HEK293 (cell line): ENCODE data around the gene CCDC178.

Experiments used
- SALL2 ChIP-seq: fragments of 450-650 bp; formaldehyde crosslinking; IDR thresholded peaks from 2 replicates; pipeline ENCODE4 v1.5.0; 2017; ENCODE audit warnings: missing biosample characterization, mild to moderate bottlenecking, missing genetic modification characterization, borderline replicate concordance
- SP2 ChIP-seq: fragments of 450-650 bp; formaldehyde crosslinking; IDR thresholded peaks from 2 replicates; pipeline ENCODE4 v1.5.1; 2016; ENCODE audit warnings: missing biosample characterization, missing genetic modification characterization
- WT1 ChIP-seq: fragments of 450-650 bp; formaldehyde crosslinking; IDR thresholded peaks from 2 replicates; pipeline ENCODE4 v1.5.1; 2016; ENCODE audit warnings: missing biosample characterization, missing genetic modification characterization
- YY1 ChIP-seq: fragments of 450-650 bp; formaldehyde crosslinking; IDR thresholded peaks from 2 replicates; pipeline ENCODE4 v1.5.1; 2018; ENCODE audit warnings: missing biosample characterization, missing genetic modification characterization
- ZBTB7A ChIP-seq: fragments of 450-650 bp; formaldehyde crosslinking; IDR thresholded peaks from 2 replicates; pipeline ENCODE4 v1.5.1; 2016; ENCODE audit warnings: low read depth, missing biosample characterization, missing genetic modification characterization
- ZNF140 ChIP-seq: fragments of 450-650 bp; formaldehyde crosslinking; IDR thresholded peaks from 2 replicates; pipeline ENCODE4 v1.5.1; 2016; ENCODE audit warnings: missing biosample characterization, missing genetic modification characterization
- ZNF394 ChIP-seq: fragments of 450-650 bp; formaldehyde crosslinking; IDR thresholded peaks from 2 replicates; pipeline ENCODE4 v1.5.1; 2016; ENCODE audit warnings: missing biosample characterization, missing genetic modification characterization, mild to moderate bottlenecking, moderate library complexity, borderline replicate concordance
- ZNF510 ChIP-seq: fragments of 450-650 bp; formaldehyde crosslinking; IDR thresholded peaks from 2 replicates; pipeline ENCODE4 v1.5.1; 2018; ENCODE audit warnings: mild to moderate bottlenecking, missing genetic modification characterization, missing biosample characterization; ENCODE audit not compliant: insufficient replicate concordance
- ZNF664 ChIP-seq: fragments of 450-650 bp; formaldehyde crosslinking; IDR thresholded peaks from 2 replicates; pipeline ENCODE4 v1.5.1; 2016; ENCODE audit warnings: missing biosample characterization, missing genetic modification characterization
- ZNF785 ChIP-seq: fragments of 450-650 bp; formaldehyde crosslinking; IDR thresholded peaks from 2 replicates; pipeline ENCODE4 v1.5.1; 2016; ENCODE audit warnings: missing biosample characterization, missing genetic modification characterization
- ZSCAN30 ChIP-seq: fragments of 450-650 bp; IDR thresholded peaks from 2 replicates; pipeline ENCODE4 v1.5.1; 2018; ENCODE audit warnings: missing biosample characterization, mild to moderate bottlenecking, missing genetic modification characterization, moderate library complexity
- TF ChIP-seq, protein P1 (sequence below): fragments of 450-650 bp; formaldehyde crosslinking; IDR thresholded peaks from 2 replicates; pipeline ENCODE4 v1.5.1; 2017; ENCODE audit warnings: missing biosample characterization, missing genetic modification characterization
- TF ChIP-seq, protein P2 (sequence below): fragments of 450-650 bp; formaldehyde crosslinking; IDR thresholded peaks from 2 replicates; pipeline ENCODE4 v1.5.1; 2016; ENCODE audit warnings: missing biosample characterization, missing genetic modification characterization
- TF ChIP-seq, protein P3 (sequence below): fragments of 450-650 bp; formaldehyde crosslinking; IDR thresholded peaks from 2 replicates; pipeline ENCODE4 v1.5.1; 2016; ENCODE audit warnings: missing biosample characterization, missing genetic modification characterization

DNA sequence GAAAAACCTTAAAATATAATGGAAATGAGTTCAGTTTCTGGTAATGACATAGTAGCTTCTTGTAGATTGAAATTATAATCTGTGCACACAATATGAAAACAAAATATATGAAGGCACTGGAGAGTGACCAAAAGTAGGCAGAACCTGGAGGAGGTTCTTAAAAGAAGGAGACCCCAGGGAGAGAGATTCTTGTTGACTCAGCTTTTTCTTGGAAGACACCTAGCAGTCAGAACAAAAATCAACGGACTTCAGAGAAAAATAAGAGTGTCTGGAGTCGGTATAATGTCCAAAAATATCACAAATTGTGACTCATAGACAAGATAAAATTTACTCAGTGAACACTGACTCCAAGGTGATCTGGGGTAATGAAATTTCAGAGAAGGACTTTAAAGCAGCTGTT is 286.5 kb downstream of the CCDC178 start:
- TF ChIP-seq ZNF394 (tag by site-specific recombination) = no peak
- TF ChIP-seq, protein P1, sequence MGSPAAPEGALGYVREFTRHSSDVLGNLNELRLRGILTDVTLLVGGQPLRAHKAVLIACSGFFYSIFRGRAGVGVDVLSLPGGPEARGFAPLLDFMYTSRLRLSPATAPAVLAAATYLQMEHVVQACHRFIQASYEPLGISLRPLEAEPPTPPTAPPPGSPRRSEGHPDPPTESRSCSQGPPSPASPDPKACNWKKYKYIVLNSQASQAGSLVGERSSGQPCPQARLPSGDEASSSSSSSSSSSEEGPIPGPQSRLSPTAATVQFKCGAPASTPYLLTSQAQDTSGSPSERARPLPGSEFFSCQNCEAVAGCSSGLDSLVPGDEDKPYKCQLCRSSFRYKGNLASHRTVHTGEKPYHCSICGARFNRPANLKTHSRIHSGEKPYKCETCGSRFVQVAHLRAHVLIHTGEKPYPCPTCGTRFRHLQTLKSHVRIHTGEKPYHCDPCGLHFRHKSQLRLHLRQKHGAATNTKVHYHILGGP (tag by site-specific recombination) = no peak
- no peak for TF ChIP-seq SP2 (tag by site-specific recombination)
- TF ChIP-seq, protein P2, sequence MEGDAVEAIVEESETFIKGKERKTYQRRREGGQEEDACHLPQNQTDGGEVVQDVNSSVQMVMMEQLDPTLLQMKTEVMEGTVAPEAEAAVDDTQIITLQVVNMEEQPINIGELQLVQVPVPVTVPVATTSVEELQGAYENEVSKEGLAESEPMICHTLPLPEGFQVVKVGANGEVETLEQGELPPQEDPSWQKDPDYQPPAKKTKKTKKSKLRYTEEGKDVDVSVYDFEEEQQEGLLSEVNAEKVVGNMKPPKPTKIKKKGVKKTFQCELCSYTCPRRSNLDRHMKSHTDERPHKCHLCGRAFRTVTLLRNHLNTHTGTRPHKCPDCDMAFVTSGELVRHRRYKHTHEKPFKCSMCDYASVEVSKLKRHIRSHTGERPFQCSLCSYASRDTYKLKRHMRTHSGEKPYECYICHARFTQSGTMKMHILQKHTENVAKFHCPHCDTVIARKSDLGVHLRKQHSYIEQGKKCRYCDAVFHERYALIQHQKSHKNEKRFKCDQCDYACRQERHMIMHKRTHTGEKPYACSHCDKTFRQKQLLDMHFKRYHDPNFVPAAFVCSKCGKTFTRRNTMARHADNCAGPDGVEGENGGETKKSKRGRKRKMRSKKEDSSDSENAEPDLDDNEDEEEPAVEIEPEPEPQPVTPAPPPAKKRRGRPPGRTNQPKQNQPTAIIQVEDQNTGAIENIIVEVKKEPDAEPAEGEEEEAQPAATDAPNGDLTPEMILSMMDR (tag by site-specific recombination) = no peak
- TF ChIP-seq YY1 = no peak
- TF ChIP-seq ZNF664 (tag by site-specific recombination) = no peak
- no peak for TF ChIP-seq ZNF785 (tag by site-specific recombination)
- no peak for TF ChIP-seq ZBTB7A
- no peak for TF ChIP-seq ZNF510 (tag by site-specific recombination)
- no peak for TF ChIP-seq SALL2 (tag by site-specific recombination)
- TF ChIP-seq, protein P3, sequence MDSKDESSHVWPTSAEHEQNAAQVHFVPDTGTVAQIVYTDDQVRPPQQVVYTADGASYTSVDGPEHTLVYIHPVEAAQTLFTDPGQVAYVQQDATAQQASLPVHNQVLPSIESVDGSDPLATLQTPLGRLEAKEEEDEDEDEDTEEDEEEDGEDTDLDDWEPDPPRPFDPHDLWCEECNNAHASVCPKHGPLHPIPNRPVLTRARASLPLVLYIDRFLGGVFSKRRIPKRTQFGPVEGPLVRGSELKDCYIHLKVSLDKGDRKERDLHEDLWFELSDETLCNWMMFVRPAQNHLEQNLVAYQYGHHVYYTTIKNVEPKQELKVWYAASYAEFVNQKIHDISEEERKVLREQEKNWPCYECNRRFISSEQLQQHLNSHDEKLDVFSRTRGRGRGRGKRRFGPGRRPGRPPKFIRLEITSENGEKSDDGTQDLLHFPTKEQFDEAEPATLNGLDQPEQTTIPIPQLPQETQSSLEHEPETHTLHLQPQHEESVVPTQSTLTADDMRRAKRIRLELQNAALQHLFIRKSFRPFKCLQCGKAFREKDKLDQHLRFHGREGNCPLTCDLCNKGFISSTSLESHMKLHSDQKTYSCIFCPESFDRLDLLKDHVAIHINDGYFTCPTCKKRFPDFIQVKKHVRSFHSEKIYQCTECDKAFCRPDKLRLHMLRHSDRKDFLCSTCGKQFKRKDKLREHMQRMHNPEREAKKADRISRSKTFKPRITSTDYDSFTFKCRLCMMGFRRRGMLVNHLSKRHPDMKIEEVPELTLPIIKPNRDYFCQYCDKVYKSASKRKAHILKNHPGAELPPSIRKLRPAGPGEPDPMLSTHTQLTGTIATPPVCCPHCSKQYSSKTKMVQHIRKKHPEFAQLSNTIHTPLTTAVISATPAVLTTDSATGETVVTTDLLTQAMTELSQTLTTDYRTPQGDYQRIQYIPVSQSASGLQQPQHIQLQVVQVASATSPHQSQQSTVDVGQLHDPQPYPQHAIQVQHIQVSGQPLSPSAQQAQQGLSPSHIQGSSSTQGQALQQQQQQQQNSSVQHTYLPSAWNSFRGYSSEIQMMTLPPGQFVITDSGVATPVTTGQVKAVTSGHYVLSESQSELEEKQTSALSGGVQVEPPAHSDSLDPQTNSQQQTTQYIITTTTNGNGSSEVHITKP (tag by site-specific recombination) = no peak
- TF ChIP-seq ZSCAN30 (tag by site-specific recombination) = no peak
- TF ChIP-seq ZNF140 = no peak
- TF ChIP-seq WT1 (tag by site-specific recombination) = no peak
